KMS-11 (cell line): Measurements from ENCODE around the gene C2CD5.

Source experiments
- H2AFZ ChIP-seq: fragments of 200-600 bp; sonication (generic); 2 replicates; pipeline ENCODE4 v1.6.1; 2016; ENCODE audit warnings: antibody characterized with exemption, mixed run types, low read depth
- H3K27ac ChIP-seq: fragments of 200-600 bp; sonication (generic); 2 replicates; pipeline ENCODE4 v1.6.1; 2016; ENCODE audit warnings: mild to moderate bottlenecking, mixed run types
- H3K27me3 ChIP-seq: fragments of 200-600 bp; sonication (generic); 2 replicates; pipeline ENCODE4 v1.6.1; 2017; ENCODE audit warnings: mild to moderate bottlenecking, low read depth, mixed run types, moderate library complexity; ENCODE audit not compliant: insufficient read depth
- H3K36me3 ChIP-seq: fragments of 200-600 bp; sonication (generic); 2 replicates; pipeline ENCODE4 v1.6.1; 2017; ENCODE audit warnings: mild to moderate bottlenecking, mixed run types; ENCODE audit not compliant: insufficient read depth
- H3K4me1 ChIP-seq: fragments of 200-600 bp; sonication (generic); 2 replicates; pipeline ENCODE4 v1.6.1; 2016; ENCODE audit warnings: mild to moderate bottlenecking, low read depth, mixed run types; ENCODE audit not compliant: poor library complexity, severe bottlenecking
- H3K4me2 ChIP-seq: fragments of 200-600 bp; sonication (generic); 2 replicates; pipeline ENCODE4 v1.7.0; 2016; ENCODE audit warnings: mild to moderate bottlenecking, mixed run types
- H3K4me3 ChIP-seq: fragments of 200-600 bp; sonication (generic); IDR thresholded peaks from 2 replicates; pipeline ENCODE4 v1.6.1; 2017; ENCODE audit warnings: low read depth, low read length, mixed read lengths; ENCODE audit not compliant: insufficient read depth
- H3K79me2 ChIP-seq: fragments of 200-600 bp; sonication (generic); 2 replicates; pipeline ENCODE4 v1.6.1; 2016; ENCODE audit warnings: low read depth, mixed run types; ENCODE audit not compliant: insufficient read depth
- H3K9ac ChIP-seq: fragments of 200-600 bp; sonication (generic); 2 replicates; pipeline ENCODE4 v1.6.1; 2016; ENCODE audit warnings: mild to moderate bottlenecking, mixed run types
- H4K20me1 ChIP-seq: fragments of 200-600 bp; sonication (generic); 2 replicates; pipeline ENCODE4 v1.6.1; 2016; ENCODE audit warnings: mild to moderate bottlenecking, mixed run types; ENCODE audit not compliant: insufficient read depth
- CTCF ChIP-seq: fragments of 200-600 bp; sonication (generic); conservative IDR thresholded peaks from 2 replicates; pipeline ENCODE4 v1.6.1; 2017; ENCODE audit warnings: low read depth, mild to moderate bottlenecking, antibody characterized with exemption, low read length, moderate library complexity, mixed read lengths

The C2CD5 gene

GRCh38 chr12:22518060-22518719, 26.2 kb downstream of the C2CD5 start:
- H3K9ac ChIP-seq = no peak overlapping the region
- no peak overlapping the region for H3K4me2 ChIP-seq
- no peaks in the 10 kb centered on the region for H3K4me1 ChIP-seq
- H3K36me3 ChIP-seq = no peaks in the 10 kb centered on the region
- no peak for TF ChIP-seq CTCF
- H4K20me1 ChIP-seq = no peaks in the 10 kb centered on the region
- H3K4me3 ChIP-seq = no peak overlapping the region
- no peak overlapping the region for H2AFZ ChIP-seq
- H3K27ac ChIP-seq = no peak overlapping the region
- H3K79me2 ChIP-seq = no peaks in the 10 kb centered on the region
- H3K27me3 ChIP-seq = no peaks in the 10 kb centered on the region

- no peak for TF ChIP-seq CTCF
- H3K9ac ChIP-seq = no peak overlapping the region
- no peak overlapping the region for H3K4me2 ChIP-seq
- H2AFZ ChIP-seq = no peak overlapping the region
- no peaks in the 10 kb centered on the region for H4K20me1 ChIP-seq
- H3K79me2 ChIP-seq = no peaks in the 10 kb centered on the region
- H3K27me3 ChIP-seq = no peaks in the 10 kb centered on the region
- no peak overlapping the region for H3K4me3 ChIP-seq
- H3K4me1 ChIP-seq = no peaks in the 10 kb centered on the region
- H3K36me3 ChIP-seq = no peaks in the 10 kb centered on the region
- H3K27ac ChIP-seq = no peak overlapping the region
Measured at GRCh38 chr12:22514875-22515274, 29.5 kb downstream of the C2CD5 start.

DNA sequence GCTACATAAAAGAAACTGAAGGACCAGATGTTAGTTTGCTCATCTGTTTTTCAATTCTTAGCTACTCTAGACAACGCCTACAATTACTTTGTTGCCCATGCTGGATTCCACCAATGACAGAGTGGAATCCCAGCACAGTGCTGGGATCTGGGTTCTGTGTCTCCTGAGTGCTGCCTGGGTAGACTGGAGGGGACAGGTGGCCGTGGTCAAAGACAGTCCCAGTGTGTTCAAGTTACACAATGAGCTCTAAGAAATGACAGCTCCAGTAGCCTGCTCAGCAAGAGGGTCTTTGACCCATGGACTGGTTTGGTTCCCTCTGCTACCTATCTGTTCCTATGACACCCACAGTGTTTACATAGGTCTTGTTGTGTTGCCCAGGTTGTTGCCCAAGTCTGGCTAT, 38.5 kb downstream of the C2CD5 start:
- no peaks in the 10 kb centered on the region for H3K27me3 ChIP-seq
- no peak overlapping the region for H2AFZ ChIP-seq
- no peaks in the 10 kb centered on the region for H4K20me1 ChIP-seq
- H3K9ac ChIP-seq = no peak overlapping the region
- no peaks in the 10 kb centered on the region for H3K79me2 ChIP-seq
- H3K36me3 ChIP-seq = no peaks in the 10 kb centered on the region
- no peak overlapping the region for H3K27ac ChIP-seq
- no peak for TF ChIP-seq CTCF
- no peaks in the 10 kb centered on the region for H3K4me1 ChIP-seq
- no peak overlapping the region for H3K4me3 ChIP-seq
- H3K4me2 ChIP-seq = no peak overlapping the region

GRCh38 chr12:22500100-22500499, 44.2 kb downstream of the C2CD5 start:
- Histone ChIP-seq H3K79me2 (no peaks in the 10 kb centered on the region), H3K9ac (no peak overlapping the region), H2AFZ (no peak overlapping the region), H3K27ac (no peak overlapping the region), H3K27me3 (no peaks in the 10 kb centered on the region), H3K4me3 (no peak overlapping the region), H4K20me1 (no peaks in the 10 kb centered on the region), H3K4me2 (no peak overlapping the region), H3K36me3 (no peaks in the 10 kb centered on the region), H3K4me1 (no peaks in the 10 kb centered on the region)
- no peak for TF ChIP-seq CTCF
